Kidney (tissue), 14 donors: ENCODE results near the gene HPSE2. TPM values are rescaled to one million over a fixed set of nuclear protein-coding genes. Genes with fewer than 3 reads are reported as not detected.
A peak's percentile ranks its signal among the peaks of the same experiment; 100 is the strongest.

Experiments
- DNase-seq, 5 donors: peaks; one replicate each; pipeline ENCODE4 v3.0.0-alpha.2; 2013 to 2020
- FAIRE-seq: peaks from 2 replicates; lab custom pipeline; 2012; peaks lifted over from hg19 to GRCh38; lab: Jason Lieb, UNC
- H3K27ac ChIP-seq, 2 donors: one replicate each; pipeline ENCODE4 v1.7.0; 2013; ENCODE audit warnings: low read depth in 2 of 2, low read length in 2 of 2, inconsistent platforms in 1 of 2
- H3K27me3 ChIP-seq: one replicate; pipeline ENCODE4 v1.7.1; 2013; ENCODE audit warnings: low read length, inconsistent platforms; ENCODE audit not compliant: control insufficient read depth, insufficient read depth
- H3K36me3 ChIP-seq, 3 donors: one replicate each; pipeline versions ENCODE4 v1.7.0 to v1.7.1; 2013; ENCODE audit warnings: low read length in 3 of 3, control low read depth in 1 of 3, inconsistent platforms in 1 of 3; ENCODE audit not compliant: insufficient read depth in 3 of 3, control insufficient read depth in 2 of 3
- H3K4me1 ChIP-seq, 3 donors: one replicate each; pipeline versions ENCODE4 v1.7.0 to v1.7.1; 2013; ENCODE audit warnings: low read length in 3 of 3, inconsistent platforms in 1 of 3, low read depth in 1 of 3; ENCODE audit not compliant: control insufficient read depth in 2 of 3, insufficient read depth in 2 of 3
- H3K4me3 ChIP-seq, 3 donors: one replicate each; pipeline versions ENCODE4 v1.7.0 to v1.8.1; 2013; ENCODE audit warnings: low read length in 3 of 3, control low read depth in 1 of 3, inconsistent platforms in 1 of 3
- H3K9ac ChIP-seq, 3 donors: one replicate each; pipeline versions ENCODE4 v1.7.0 to v1.7.1; 2013; ENCODE audit warnings: low read length in 3 of 3, control low read depth in 1 of 3, inconsistent platforms in 1 of 3
- H3K9me3 ChIP-seq, 3 donors: one replicate each; pipeline versions ENCODE4 v1.7.0 to v1.7.1; 2013; ENCODE audit warnings: low read length in 3 of 3, control low read depth in 1 of 3, inconsistent platforms in 1 of 3; ENCODE audit not compliant: control insufficient read depth in 2 of 3, insufficient read depth in 1 of 3
- intact Hi-C: fragments of 100-400 bp; cut with DNase I; formaldehyde crosslinking; loops from one replicate; pipeline ENCODE4 v1.11.1; 2022
- polyA plus RNA-seq: library from polyadenylated mRNA; stranded (reverse); fragments of 350-450 nt; fragmentation: Illumina TruSeq; extraction: RNeasy Lipid Tissue Mini Kit (QIAGEN cat#74804); gene quantifications from one replicate; pipeline ENCODE4 v1.2.3, GENCODE V29; 2014; ENCODE audit warnings: low read depth, low replicate concordance; ENCODE audit not compliant: insufficient read depth
- total RNA-seq: library from RNA; stranded (reverse); fragmentation: NEBNext Ultra II Directional; extraction: Animal tissue kit (Norgen Biotek cat#: 25700); gene quantifications from one replicate; pipeline ENCODE4 v1.2.1, GENCODE V29; 2021
- TF ChIP-seq, protein P1 (sequence below): IDR thresholded peaks from 3 replicates; pipeline ENCODE4 v1.5.1; 2012; ENCODE audit warnings: mild to moderate bottlenecking, moderate library complexity, borderline replicate concordance; ENCODE audit not compliant: insufficient read depth; ENCODE audit errors: extremely low read depth
- donor health status: control.
- donor health status: control.
- donor health status: control.
- donor health status: control.
- donor health status: control.
- donor health status: DM: yes; HTN: yes; CAD: no.
- donor health status: Normal renal cell carcinoma (clear cell type).

Gene HPSE2
- total and polyA plus RNA-seq, 2 donors from 2014 or later = 1.4 to 3.0 TPM

- intact Hi-C loops = no loop called here
- H3K4me3 ChIP-seq = no peak overlapping the region
- FAIRE-seq (no peak), DNase-seq (no peak)
- H3K9ac ChIP-seq = no peak overlapping the region
- H3K36me3 ChIP-seq = no peaks in the 10 kb centered on the region
- H3K27me3 ChIP-seq = peaks cover 6% of the 10 kb centered on the region
- H3K9me3 ChIP-seq = no peaks in the 10 kb centered on the region
- H3K4me1 ChIP-seq = no peaks in the 10 kb centered on the region
- no peak overlapping the region for H3K27ac ChIP-seq
- TF ChIP-seq, protein P1, sequence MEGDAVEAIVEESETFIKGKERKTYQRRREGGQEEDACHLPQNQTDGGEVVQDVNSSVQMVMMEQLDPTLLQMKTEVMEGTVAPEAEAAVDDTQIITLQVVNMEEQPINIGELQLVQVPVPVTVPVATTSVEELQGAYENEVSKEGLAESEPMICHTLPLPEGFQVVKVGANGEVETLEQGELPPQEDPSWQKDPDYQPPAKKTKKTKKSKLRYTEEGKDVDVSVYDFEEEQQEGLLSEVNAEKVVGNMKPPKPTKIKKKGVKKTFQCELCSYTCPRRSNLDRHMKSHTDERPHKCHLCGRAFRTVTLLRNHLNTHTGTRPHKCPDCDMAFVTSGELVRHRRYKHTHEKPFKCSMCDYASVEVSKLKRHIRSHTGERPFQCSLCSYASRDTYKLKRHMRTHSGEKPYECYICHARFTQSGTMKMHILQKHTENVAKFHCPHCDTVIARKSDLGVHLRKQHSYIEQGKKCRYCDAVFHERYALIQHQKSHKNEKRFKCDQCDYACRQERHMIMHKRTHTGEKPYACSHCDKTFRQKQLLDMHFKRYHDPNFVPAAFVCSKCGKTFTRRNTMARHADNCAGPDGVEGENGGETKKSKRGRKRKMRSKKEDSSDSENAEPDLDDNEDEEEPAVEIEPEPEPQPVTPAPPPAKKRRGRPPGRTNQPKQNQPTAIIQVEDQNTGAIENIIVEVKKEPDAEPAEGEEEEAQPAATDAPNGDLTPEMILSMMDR = no peak
These were observed 10.9 kb downstream of the HPSE2 start for GRCh38 chr10:99224766-99225165.

DNA sequence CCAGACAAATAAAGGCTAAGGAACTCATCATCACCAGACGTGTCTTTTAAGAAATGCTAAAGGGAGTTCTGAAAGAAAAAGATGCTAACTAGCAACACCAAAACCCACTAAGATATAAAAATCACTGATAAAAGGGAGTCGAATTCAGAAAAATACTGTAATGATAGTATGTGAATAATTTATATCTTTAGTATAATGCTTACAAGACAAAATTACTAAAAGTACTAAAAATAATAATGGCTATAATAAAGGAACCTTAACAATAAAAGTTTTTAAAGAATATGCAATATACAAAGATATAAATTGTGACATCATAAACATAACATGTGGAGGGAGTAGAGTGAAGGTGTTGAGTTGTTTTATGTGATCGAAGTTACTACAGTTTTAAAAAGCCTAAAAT, 28.3 kb downstream of the HPSE2 start:
- DNase-seq = no peak
- peak; percentile 60 for FAIRE-seq
- Histone ChIP-seq H3K27me3 (no peaks in the 10 kb centered on the region), H3K9me3 (no peaks in the 10 kb centered on the region), H3K4me1 (no peaks in the 10 kb centered on the region), H3K27ac (no peak overlapping the region), H3K36me3 (no peaks in the 10 kb centered on the region), H3K9ac (no peak overlapping the region), H3K4me3 (no peak overlapping the region)
- TF ChIP-seq, protein P1 = no peak
- intact Hi-C loops = no loop called here

- TF ChIP-seq, protein P1 = no peak
- no peaks in the 10 kb centered on the region for H3K36me3 ChIP-seq
- H3K9ac ChIP-seq = no peak overlapping the region
- H3K27me3 ChIP-seq = no peaks in the 10 kb centered on the region
- DNase-seq (peak in 1 of 5 donors; percentile 30), FAIRE-seq (no peak)
- H3K4me1 ChIP-seq = no peaks in the 10 kb centered on the region
- H3K9me3 ChIP-seq = no peaks in the 10 kb centered on the region
- no peak overlapping the region for H3K4me3 ChIP-seq
- intact Hi-C loops = no loop called here
- no peak overlapping the region for H3K27ac ChIP-seq
These were observed 32.3 kb downstream of the HPSE2 start for GRCh38 chr10:99203310-99203709.

- TF ChIP-seq, protein P1 = no peak
- FAIRE-seq = no peak
- no peak overlapping the region for H3K9ac ChIP-seq
- intact Hi-C loops = no loop called here
- H3K36me3 ChIP-seq = no peaks in the 10 kb centered on the region
- H3K27ac ChIP-seq = no peak overlapping the region
- DNase-seq = no peak
- H3K9me3 ChIP-seq = no peaks in the 10 kb centered on the region
- H3K4me3 ChIP-seq = no peak overlapping the region
- H3K27me3 ChIP-seq = no peaks in the 10 kb centered on the region
- no peaks in the 10 kb centered on the region for H3K4me1 ChIP-seq
These were observed 62.7 kb downstream of the HPSE2 start for GRCh38 chr10:99172950-99173349.
